ENCODE measurements around the gene AK6.

AK6 gene

GRCh38 chr5:69364850-69365249 is 4.5 kb downstream of the AK6 start:
- TF ChIP-seq CTCF (IDR thresholded peaks at IDR 0.05) (no peak; the same call in 1 of the 2 replicates), ZFX (IDR thresholded peaks at IDR 0.05; ENCODE audit: borderline replicate concordance) (no peak)
- no peak overlapping the region for H3K27ac ChIP-seq

GRCh38 chr5:69364414-69364813 is 4.9 kb downstream of the AK6 start:
- TF ChIP-seq ZFX (IDR thresholded peaks at IDR 0.05; ENCODE audit: borderline replicate concordance) (no peak), CTCF (IDR thresholded peaks at IDR 0.05) (peak; percentile 29)
- H3K27ac ChIP-seq: no peak overlapping the region

GRCh38 chr5:69360442-69360841 is 8.9 kb downstream of the AK6 start:
- H3K27ac ChIP-seq: no peak overlapping the region
- no peak for TF ChIP-seq ZFX (IDR thresholded peaks at IDR 0.05; ENCODE audit: borderline replicate concordance)
- no peak for TF ChIP-seq CTCF (IDR thresholded peaks at IDR 0.05)

GRCh38 chr5:69359699-69360098 is 9.6 kb downstream of the AK6 start:
- TF ChIP-seq CTCF (IDR thresholded peaks at IDR 0.05) (no peak), ZFX (IDR thresholded peaks at IDR 0.05; ENCODE audit: borderline replicate concordance) (no peak)
- H3K27ac ChIP-seq: no peak overlapping the region

GRCh38 chr5:69350664-69351063 is 18.7 kb downstream of the AK6 start:
- no peak overlapping the region for H3K27ac ChIP-seq
- TF ChIP-seq ZFX (IDR thresholded peaks at IDR 0.05; ENCODE audit: borderline replicate concordance) (no peak), CTCF (IDR thresholded peaks at IDR 0.05) (no peak)

- no peak for TF ChIP-seq CTCF (IDR thresholded peaks at IDR 0.05)
- no peak for TF ChIP-seq ZFX (IDR thresholded peaks at IDR 0.05; ENCODE audit: borderline replicate concordance)
- no peak overlapping the region for H3K27ac ChIP-seq
Observed at GRCh38 chr5:69343083-69343482, 26.2 kb downstream of the AK6 start.

- TF ChIP-seq CTCF (IDR thresholded peaks at IDR 0.05) (no peak), ZFX (IDR thresholded peaks at IDR 0.05; ENCODE audit: borderline replicate concordance) (no peak)
- H3K27ac ChIP-seq: no peak overlapping the region
Observed at GRCh38 chr5:69341520-69342161, 27.7 kb downstream of the AK6 start.
